DND-41 (cell line): ENCODE results near the gene MEIOC.

Experiments
- CTCF ChIP-seq: IDR thresholded peaks from 2 replicates; pipeline ENCODE4 v1.5.1; 2012; ENCODE audit warnings: borderline replicate concordance, low read length, moderate library complexity, mild to moderate bottlenecking; ENCODE audit not compliant: poor library complexity, severe bottlenecking; ENCODE audit errors: extremely low read depth
- EZH2 ChIP-seq: IDR thresholded peaks from 3 replicates; pipeline ENCODE4 v1.6.1; 2012; ENCODE audit warnings: borderline replicate concordance, low read depth, mild to moderate bottlenecking, moderate library complexity, low read length, inconsistent platforms; ENCODE audit not compliant: severe bottlenecking

- TF ChIP-seq CTCF, result no peak
- TF ChIP-seq EZH2, result no peak
Measured at GRCh38 chr17:44719444-44719843, 63.2 kb downstream of the MEIOC start.
